Kasumi-1 (cell line): ENCODE results near the gene BLOC1S4.

Source experiments
- DNase-seq, 2 experiments: peaks; one replicate each; lab custom pipeline; 2025; lab: John Stamatoyannopoulos, UW

BLOC1S4 gene

GRCh38 chr4:6764976-6765620 lies 49.1 kb downstream of the BLOC1S4 start:
- no peak for DNase-seq

GRCh38 chr4:6765703-6766102 lies 49.7 kb downstream of the BLOC1S4 start:
- no peak for DNase-seq
